Frontal cortex (tissue), 4 donors: Measurements from ENCODE around the gene CNGB1. TPM values are rescaled to one million over a fixed set of nuclear protein-coding genes. Genes with fewer than 3 reads are reported as not detected.
"Not testable (repeated sequence)": the region's sequence is repeated elsewhere in the genome, so short reads cannot be mapped to it uniquely, and the experiment has no call there.

Experiments
- DNase-seq, 2 donors: peaks; one replicate each; pipeline ENCODE4 v3.0.0; 2012; ENCODE audit warnings: low spot score in 2 of 2
- FAIRE-seq: peaks from 2 replicates; lab custom pipeline; 2012; peaks lifted over from hg19 to GRCh38; lab: Jason Lieb, UNC
- total RNA-seq: library from RNA; depleted of rRNA; stranded (reverse); fragments of >200 nt; gene quantifications from one replicate; pipeline ENCODE4 v1.2.3, GENCODE V29; 2014
- donor health status: control.
- donor health status: control.
- donor health status: control.

CNGB1 gene
- total RNA-seq, 1 donor from 2014 or later = 1.2 TPM

- FAIRE-seq = no peak
- DNase-seq = no peak
These were observed 13.8 kb downstream of the CNGB1 start for GRCh38 chr16:57956924-57957672.

GRCh38 chr16:57956270-57956808 lies 14.6 kb downstream of the CNGB1 start:
- no peak for FAIRE-seq

GRCh38 chr16:57955572-57956188 lies 15.2 kb downstream of the CNGB1 start:
- FAIRE-seq = no peak
- no peak for DNase-seq

More at GRCh38 chr16:57956270-57956808, 14.6 kb downstream of the CNGB1 start:
- DNase-seq = no peak

GRCh38 chr16:57953857-57954256 lies 17.1 kb downstream of the CNGB1 start:
- no peak for DNase-seq
- no peak for FAIRE-seq

- DNase-seq (no peak), FAIRE-seq (no peak)
These were observed 18.0 kb downstream of the CNGB1 start for GRCh38 chr16:57952909-57953308.

GRCh38 chr16:57951204-57951960 lies 19.5 kb downstream of the CNGB1 start:
- no peak for FAIRE-seq

GRCh38 chr16:57950382-57950781 lies 20.5 kb downstream of the CNGB1 start:
- FAIRE-seq (no peak), DNase-seq (no peak)

More at GRCh38 chr16:57951204-57951960, 19.5 kb downstream of the CNGB1 start:
- DNase-seq = no peak

- DNase-seq (no peak), FAIRE-seq (no peak)
These were observed 21.2 kb downstream of the CNGB1 start for GRCh38 chr16:57949595-57950238.

- FAIRE-seq (no peak), DNase-seq (no peak)
These were observed 21.9 kb downstream of the CNGB1 start for GRCh38 chr16:57949013-57949412.

GRCh38 chr16:57948027-57948426 lies 22.9 kb downstream of the CNGB1 start:
- FAIRE-seq (no peak), DNase-seq (no peak)

- no peak for DNase-seq
- FAIRE-seq = no peak
These were observed 23.7 kb downstream of the CNGB1 start for GRCh38 chr16:57947261-57947660.

GRCh38 chr16:57946181-57946801 lies 24.6 kb downstream of the CNGB1 start:
- DNase-seq (no peak), FAIRE-seq (no peak)

- FAIRE-seq (no peak), DNase-seq (no peak)
These were observed 25.2 kb downstream of the CNGB1 start for GRCh38 chr16:57945740-57946138.

- no peak for DNase-seq
- no peak for FAIRE-seq
These were observed 25.8 kb downstream of the CNGB1 start for GRCh38 chr16:57944970-57945739.

GRCh38 chr16:57943381-57943780 lies 27.5 kb downstream of the CNGB1 start:
- not testable (repeated sequence) for DNase-seq, FAIRE-seq

- not testable (repeated sequence) for FAIRE-seq, DNase-seq
These were observed 29.0 kb downstream of the CNGB1 start for GRCh38 chr16:57941901-57942300.

GRCh38 chr16:57941016-57941664 lies 29.8 kb downstream of the CNGB1 start:
- DNase-seq = peak in 1 of 2 donors; percentile 57

GRCh38 chr16:57940382-57940966 lies 30.5 kb downstream of the CNGB1 start:
- DNase-seq = no peak
- no peak for FAIRE-seq

More at GRCh38 chr16:57941016-57941664, 29.8 kb downstream of the CNGB1 start:
- no peak for FAIRE-seq
